H9 (cell line): ENCODE data around the gene CDC37. TPM values are rescaled to one million over a fixed set of nuclear protein-coding genes. Genes with fewer than 3 reads are reported as not detected.

Experiments
- DNase-seq: peaks from one replicate; pipeline ENCODE4 v3.0.0-alpha.2; 2017
- H2AFZ ChIP-seq: one replicate; pipeline ENCODE4 v1.6.1; 2013; ENCODE audit warnings: mild to moderate bottlenecking, low read length, control low read depth, moderate library complexity
- H2AK5ac ChIP-seq: 2 replicates; pipeline ENCODE4 v1.6.1; 2013; ENCODE audit warnings: low read length, control low read depth, mixed read lengths; ENCODE audit not compliant: insufficient read length
- H2BK120ac ChIP-seq: one replicate; pipeline ENCODE4 v1.6.1; 2013; ENCODE audit warnings: low read depth, mild to moderate bottlenecking, low read length, control low read depth, inconsistent platforms; ENCODE audit not compliant: poor library complexity, severe bottlenecking
- H2BK12ac ChIP-seq: 2 replicates; pipeline ENCODE4 v1.6.1; 2013; ENCODE audit warnings: low read length, control low read depth, mixed read lengths, low read depth; ENCODE audit not compliant: insufficient read length
- H2BK15ac ChIP-seq: 2 replicates; pipeline ENCODE4 v1.6.1; 2013; ENCODE audit warnings: low read depth, low read length, control low read depth
- H2BK20ac ChIP-seq: one replicate; pipeline ENCODE4 v1.6.1; 2013; ENCODE audit warnings: low read depth, mild to moderate bottlenecking, low read length, control low read depth, inconsistent platforms; ENCODE audit not compliant: poor library complexity, severe bottlenecking
- H2BK5ac ChIP-seq: 2 replicates; pipeline ENCODE4 v1.6.1; 2013; ENCODE audit warnings: low read length, control low read depth, mixed read lengths; ENCODE audit not compliant: insufficient read length
- H3K14ac ChIP-seq: 2 replicates; pipeline ENCODE4 v1.6.1; 2013; ENCODE audit warnings: low read length, control low read depth; ENCODE audit not compliant: insufficient read depth
- H3K18ac ChIP-seq: 2 replicates; pipeline ENCODE4 v1.6.1; 2013; ENCODE audit warnings: low read depth, mild to moderate bottlenecking, mixed read lengths, low read length, control low read depth; ENCODE audit not compliant: insufficient read length
- H3K23ac ChIP-seq: 2 replicates; pipeline ENCODE4 v1.6.1; 2013; ENCODE audit warnings: low read length, control low read depth, mixed read lengths, low read depth; ENCODE audit not compliant: insufficient read length
- H3K23me2 ChIP-seq: 2 replicates; pipeline ENCODE4 v1.6.1; 2013; ENCODE audit warnings: low read depth, mild to moderate bottlenecking, mixed read lengths, low read length, control low read depth; ENCODE audit not compliant: insufficient read length, poor library complexity, severe bottlenecking
- H3K27ac ChIP-seq: 2 replicates; pipeline ENCODE4 v1.5.1; 2013; ENCODE audit warnings: low read length, control low read depth, mixed read lengths, low read depth; ENCODE audit not compliant: insufficient read length
- H3K27me3 ChIP-seq: 2 replicates; pipeline ENCODE4 v1.6.1; 2013; ENCODE audit warnings: low read length, control low read depth, inconsistent platforms; ENCODE audit not compliant: insufficient read depth
- H3K4ac ChIP-seq: 2 replicates; pipeline ENCODE4 v1.6.1; 2013; ENCODE audit warnings: low read depth, mild to moderate bottlenecking, control low read depth, inconsistent platforms, low read length, moderate library complexity
- H3K4me1 ChIP-seq: 2 replicates; pipeline ENCODE4 v1.6.1; 2013; ENCODE audit warnings: low read length, control low read depth, inconsistent platforms; ENCODE audit not compliant: insufficient read depth
- H3K4me2 ChIP-seq: 2 replicates; pipeline ENCODE4 v1.6.1; 2013; ENCODE audit warnings: low read length, control low read depth, mixed read lengths; ENCODE audit not compliant: insufficient read length, insufficient read depth
- H3K56ac ChIP-seq: 2 replicates; pipeline ENCODE4 v1.6.1; 2013; ENCODE audit warnings: low read depth, mild to moderate bottlenecking, mixed read lengths, low read length, control low read depth; ENCODE audit not compliant: insufficient read length
- H3K79me1 ChIP-seq: 2 replicates; pipeline ENCODE4 v1.6.1; 2013; ENCODE audit warnings: low read depth, mild to moderate bottlenecking, moderate library complexity, low read length, control low read depth, inconsistent platforms; ENCODE audit not compliant: insufficient read depth, poor library complexity, severe bottlenecking
- H3K79me2 ChIP-seq: 2 replicates; pipeline ENCODE4 v1.6.1; 2013; ENCODE audit warnings: low read length, control low read depth, inconsistent platforms; ENCODE audit not compliant: insufficient read depth
- H3K9ac ChIP-seq: 2 replicates; pipeline ENCODE4 v1.6.1; 2013; ENCODE audit warnings: low read length, control low read depth, mixed read lengths; ENCODE audit not compliant: insufficient read length; ENCODE audit errors: extremely low read depth
- H3K9me3 ChIP-seq: one replicate; pipeline ENCODE4 v1.6.1; 2013; ENCODE audit warnings: low read depth, low read length, inconsistent platforms; ENCODE audit not compliant: control insufficient read depth
- H3T11ph ChIP-seq: one replicate; pipeline ENCODE4 v1.6.1; 2013; ENCODE audit warnings: mild to moderate bottlenecking, low read length, control low read depth, inconsistent platforms
- H4K20me1 ChIP-seq: one replicate; pipeline ENCODE4 v1.6.1; 2013; ENCODE audit not compliant: control insufficient read depth, insufficient read length, insufficient read depth
- H4K5ac ChIP-seq: 2 replicates; pipeline ENCODE4 v1.6.1; 2013; ENCODE audit warnings: low read depth, mild to moderate bottlenecking, mixed read lengths, low read length, control low read depth; ENCODE audit not compliant: insufficient read length
- H4K8ac ChIP-seq: replicated peaks from 2 replicates; pipeline ENCODE4 v1.6.1; 2013; ENCODE audit warnings: low read length, control low read depth, mixed read lengths, low read depth; ENCODE audit not compliant: insufficient read length
- H4K91ac ChIP-seq: 2 replicates; pipeline ENCODE4 v1.6.1; 2013; ENCODE audit warnings: low read depth, mild to moderate bottlenecking, moderate library complexity, mixed read lengths, low read length, control low read depth; ENCODE audit not compliant: insufficient read length
- H3K27ac Mint-ChIP-seq, 3 experiments: 2 replicates in 2 of 3; 3 replicates in 1 of 3; pipeline ENCODE4 v1.8.0; 2020 to 2021; ENCODE audit warnings: mixed read lengths in 3 of 3, mild to moderate bottlenecking in 1 of 3, moderate library complexity in 1 of 3
- H3K27me3 Mint-ChIP-seq: 2 replicates; pipeline ENCODE4 v1.8.0; 2021; ENCODE audit warnings: low read depth, mild to moderate bottlenecking, moderate library complexity, mixed read lengths
- H3K36me3 Mint-ChIP-seq, 3 experiments: 2 replicates in 2 of 3; 3 replicates in 1 of 3; pipeline ENCODE4 v1.8.0; 2020 to 2021; ENCODE audit warnings: low read depth in 3 of 3, mixed read lengths in 3 of 3; ENCODE audit not compliant: insufficient read depth in 1 of 3
- H3K4me1 Mint-ChIP-seq, 2 experiments: 2 replicates each; pipeline ENCODE4 v1.8.0; 2020; ENCODE audit warnings: mixed read lengths in 2 of 2
- H3K4me3 Mint-ChIP-seq, 2 experiments: 2 replicates in 1 of 2; 3 replicates in 1 of 2; pipeline ENCODE4 v1.8.0; 2020 to 2021; ENCODE audit warnings: mild to moderate bottlenecking in 2 of 2, mixed read lengths in 2 of 2, moderate library complexity in 1 of 2
- H3K9me3 Mint-ChIP-seq, 2 experiments: 2 replicates in 1 of 2; 3 replicates in 1 of 2; pipeline ENCODE4 v1.8.0; 2020; ENCODE audit warnings: mild to moderate bottlenecking in 2 of 2, mixed read lengths in 2 of 2, moderate library complexity in 1 of 2
- CTCF ChIP-seq: fragments of 200-600 bp; sonication (generic); conservative IDR thresholded peaks from 3 replicates; pipeline ENCODE4 v1.8.0; 2021; ENCODE audit warnings: antibody characterized with exemption, mild to moderate bottlenecking
- WGBS: extraction: QIAGEN DNeasy Blood & Tissue Kit; methylation state at CpG from one replicate; pipeline ENCODE4 v1.1.7; 2013; ENCODE audit warnings: missing lambda C conversion rate, low lambda C conversion rate, mixed read lengths; ENCODE audit not compliant: insufficient read length; ENCODE audit errors: extremely low coverage; 5-methylcytosine and 5-hydroxymethylcytosine counted together
- total RNA-seq: library from RNA; stranded (reverse); gene quantifications from 2 replicates; pipeline ENCODE4 v1.2.1, GENCODE V29; 2021

CDC37 gene
- total RNA-seq, 1 experiment from 2014 or later: 155 TPM

DNA sequence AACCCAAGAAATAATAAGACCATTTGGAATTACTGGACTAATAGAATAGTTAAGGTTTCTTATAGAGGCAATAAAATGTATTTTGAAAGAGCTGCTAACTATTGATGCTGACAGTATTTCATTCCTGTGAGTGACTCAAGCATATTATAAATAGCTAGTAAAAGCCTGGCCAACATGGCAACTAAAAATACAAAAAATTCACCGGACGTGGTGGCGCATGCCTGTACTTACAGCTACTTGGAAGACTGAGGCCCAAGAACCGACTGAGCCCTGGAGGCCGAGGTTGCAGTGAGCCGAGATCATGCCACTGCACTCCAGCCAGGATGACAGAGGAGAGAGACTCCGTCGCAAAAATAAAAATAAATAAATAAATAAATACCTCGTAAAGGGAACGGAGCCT, 58.6 kb downstream of the CDC37 start:
- Histone ChIP-seq H4K8ac (no peak overlapping the region), H3K14ac (no peak overlapping the region), H4K91ac (no peak overlapping the region), H3K79me2 (no peaks in the 10 kb centered on the region), H3K27ac (no peak overlapping the region), H4K20me1 (no peaks in the 10 kb centered on the region), H3K79me1 (no peaks in the 10 kb centered on the region), H3K27me3 (no peaks in the 10 kb centered on the region), H2AFZ (no peak overlapping the region), H2BK5ac (no peak overlapping the region), H2BK20ac (no peak overlapping the region), H3K9ac (no peak overlapping the region), H2BK15ac (no peak overlapping the region), H3K56ac (no peak overlapping the region), H3K4me1 (no peaks in the 10 kb centered on the region; the same call in 1 of the 2 replicates), H3K18ac (no peak overlapping the region), H3K4me2 (no peak overlapping the region), H4K5ac (no peak overlapping the region), H3K4ac (no peak overlapping the region), H3K23ac (no peak overlapping the region), H3T11ph (no peak overlapping the region), H2BK120ac (no peak overlapping the region), H2BK12ac (no peak overlapping the region), H3K23me2 (no peaks in the 10 kb centered on the region), H2AK5ac (no peak overlapping the region), H3K9me3 (no peaks in the 10 kb centered on the region)
- peaks cover 1 to 5% of the 10 kb centered on the region in 2 experiments for H3K4me1 Mint-ChIP-seq
- no peak for DNase-seq
- H3K27me3 Mint-ChIP-seq: no peaks in the 10 kb centered on the region
- H3K27ac Mint-ChIP-seq: no peak overlapping the region
- WGBS: no CpG with 5 or more reads among the region's 10 CpGs
- H3K36me3 Mint-ChIP-seq: peaks cover 0 to 1% (median 0%) of the 10 kb centered on the region in 3 experiments; a peak in 1 of 7 replicates
- no peaks in the 10 kb centered on the region for H3K9me3 Mint-ChIP-seq
- no peak overlapping the region for H3K4me3 Mint-ChIP-seq
- TF ChIP-seq CTCF: no peak
